Erythroblast (primary cell): Measurements from ENCODE around the gene ARID1B.

Source experiments
- GATA1 ChIP-seq: IDR thresholded peaks from 2 replicates; pipeline ENCODE4 v1.6.1; 2011; ENCODE audit warnings: low read depth, mild to moderate bottlenecking, control low read depth, low read length, moderate library complexity
- POLR2A ChIP-seq: IDR thresholded peaks from 2 replicates; pipeline ENCODE4 v1.6.1; 2011; ENCODE audit warnings: mild to moderate bottlenecking, low read length

- no peak for TF ChIP-seq POLR2A
- no peak for TF ChIP-seq GATA1
Measured at GRCh38 chr6:156822747-156823206, 45.6 kb downstream of the ARID1B start.
